Measurements from ENCODE around the gene ADAMTSL5. TPM values are rescaled to one million over a fixed set of nuclear protein-coding genes. Genes with fewer than 3 reads are reported as not detected.
A peak's percentile ranks its signal among the peaks of the same experiment; 100 is the strongest.

Gene ADAMTSL5
- total and polyA plus RNA-seq, 9 of the 15 experiments (the other 6 are each of a cell fraction or from before 2014, with no cell fraction given) = 1.0 to 11.6 (median 4.1) TPM

GRCh38 chr19:1503089-1503924, 9.5 kb downstream of the ADAMTSL5 start (continued):
- no peak for TF ChIP-seq ZNF280A (IDR thresholded peaks at IDR 0.05; ENCODE audit: low read depth, partially characterized antibody)
- TF ChIP-seq HNRNPL (IDR thresholded peaks at IDR 0.05; ENCODE audit: low read depth, low read length) = peak; percentile 84
- TF ChIP-seq PTTG1 (tag; IDR thresholded peaks at IDR 0.05; ENCODE audit: low read depth) = no peak
- TF ChIP-seq MAZ (CRISPR knock-in tag; conservative IDR thresholded peaks at IDR 0.05 in 1 of 2, IDR thresholded peaks at IDR 0.05 in 1 of 2) = peak; percentile 90
- TF ChIP-seq ZNF766 (CRISPR knock-in tag; conservative IDR thresholded peaks at IDR 0.05) = no peak; the same call in 1 of the 2 replicates
- TF ChIP-seq PHF8 (IDR thresholded peaks at IDR 0.05; ENCODE audit: borderline replicate concordance, low read length) = peak; percentile 54; the same call in 1 of the 2 replicates
- peak; percentile 90; the same call in 1 of the 2 replicates for TF ChIP-seq HMGXB4 (CRISPR knock-in tag; IDR thresholded peaks at IDR 0.05)
- 0 out of 2 replicates have a peak, but pooled peaks have one; percentile 16 for TF ChIP-seq THAP12 (CRISPR knock-in tag; IDR thresholded peaks at IDR 0.05)
- TF ChIP-seq CXXC5 (CRISPR knock-in tag; IDR thresholded peaks at IDR 0.05) = peak; percentile 85
- no peak for TF ChIP-seq CREB3 (tag; conservative IDR thresholded peaks at IDR 0.05; ENCODE audit: low read depth)
- TF ChIP-seq FOXJ3 (CRISPR knock-in tag; IDR thresholded peaks at IDR 0.05) = no peak
- TF ChIP-seq TRIM25 (IDR thresholded peaks at IDR 0.05; ENCODE audit: borderline replicate concordance) = no peak
